ENCODE results near the gene LHX2. TPM values are rescaled to one million over a fixed set of nuclear protein-coding genes. Genes with fewer than 3 reads are reported as not detected.

The LHX2 gene
- total and polyA plus RNA-seq, 9 of the 15 experiments (the other 6 are each of a cell fraction or from before 2014, with no cell fraction given): 0.07 TPM; not detected in 8

- ChIA-PET POLR2A (interaction anchor here (0.6 kb wide), 1 partner anchor 289 kb away, joined by 3 read pairs; no protein-coding TSS in a partner anchor), CTCF (ENCODE audit: low intra/inter-chr PET ratio) (no interaction called here)
- Histone ChIP-seq H3K27me3 (ENCODE audit: control insufficient read depth in 2 of 2, insufficient read depth in 2 of 2, low read length in 2 of 2) (peaks cover 10 to 72% of the 10 kb centered on the region in 2 experiments), H3K4me2 (ENCODE audit: insufficient read depth, low read length) (no peak overlapping the region), H3K27ac (ENCODE audit: extremely low read depth, low read depth, low read length) (no peak overlapping the region), H3K9me1 (ENCODE audit: control insufficient read depth, insufficient read depth, low read length) (no peaks in the 10 kb centered on the region), H3K9ac (ENCODE audit: insufficient read depth in 1 of 2, low read depth in 2 of 2, low read length in 2 of 2) (no peak overlapping the region), H2AFZ (ENCODE audit: low read depth, low read length) (no peak overlapping the region), H3K9me3 (replicated peaks; ENCODE audit: control insufficient read depth, insufficient read depth, low read depth, low read length) (no peaks in the 10 kb centered on the region), H4K20me1 (replicated peaks; ENCODE audit: control insufficient read depth, insufficient read depth, low read length) (peaks cover 17% of the 10 kb centered on the region), H3K4me1 (replicated peaks in 1 of 2; ENCODE audit: control insufficient read depth in 2 of 2, insufficient read depth in 2 of 2, low read length in 2 of 2) (peaks cover 2 to 11% of the 10 kb centered on the region in 2 experiments; a peak in 3 of 5 replicates), H3K36me3 (ENCODE audit: control insufficient read depth, insufficient read depth, low read length) (no peaks in the 10 kb centered on the region), H3K79me2 (ENCODE audit: control insufficient read depth, insufficient read depth, low read length) (no peaks in the 10 kb centered on the region), H3K4me3 (no peak overlapping the region)
- WGBS (ENCODE audit: insufficient coverage, low coverage, missing lambda C conversion rate): 1% methylated on average over 6 of the region's 6 CpGs
- ATAC-seq (no peak), FAIRE-seq (no peak), DNase-seq (ENCODE audit: extremely low read depth in 1 of 4, low spot score in 3 of 4) (no peak)
- no TSS peak for BruUV-seq (replicated peaks)
- intact Hi-C loops (cut with micrococcal nuclease) (no loop called here), in situ Hi-C loops (cut with MboI) (loop anchor here (5.0 to 10.0 kb wide), 2 partner anchors 491 to 633 kb away; no protein-coding TSS in a partner anchor)
- no peak for TF ChIP-seq SRF (CRISPR knock-in tag; IDR thresholded peaks at IDR 0.05)
- no peak for TF ChIP-seq L3MBTL2 (IDR thresholded peaks at IDR 0.05)
- no peak for TF ChIP-seq ZNF717 (CRISPR knock-in tag; IDR thresholded peaks at IDR 0.05)
- TF ChIP-seq, protein P1, sequence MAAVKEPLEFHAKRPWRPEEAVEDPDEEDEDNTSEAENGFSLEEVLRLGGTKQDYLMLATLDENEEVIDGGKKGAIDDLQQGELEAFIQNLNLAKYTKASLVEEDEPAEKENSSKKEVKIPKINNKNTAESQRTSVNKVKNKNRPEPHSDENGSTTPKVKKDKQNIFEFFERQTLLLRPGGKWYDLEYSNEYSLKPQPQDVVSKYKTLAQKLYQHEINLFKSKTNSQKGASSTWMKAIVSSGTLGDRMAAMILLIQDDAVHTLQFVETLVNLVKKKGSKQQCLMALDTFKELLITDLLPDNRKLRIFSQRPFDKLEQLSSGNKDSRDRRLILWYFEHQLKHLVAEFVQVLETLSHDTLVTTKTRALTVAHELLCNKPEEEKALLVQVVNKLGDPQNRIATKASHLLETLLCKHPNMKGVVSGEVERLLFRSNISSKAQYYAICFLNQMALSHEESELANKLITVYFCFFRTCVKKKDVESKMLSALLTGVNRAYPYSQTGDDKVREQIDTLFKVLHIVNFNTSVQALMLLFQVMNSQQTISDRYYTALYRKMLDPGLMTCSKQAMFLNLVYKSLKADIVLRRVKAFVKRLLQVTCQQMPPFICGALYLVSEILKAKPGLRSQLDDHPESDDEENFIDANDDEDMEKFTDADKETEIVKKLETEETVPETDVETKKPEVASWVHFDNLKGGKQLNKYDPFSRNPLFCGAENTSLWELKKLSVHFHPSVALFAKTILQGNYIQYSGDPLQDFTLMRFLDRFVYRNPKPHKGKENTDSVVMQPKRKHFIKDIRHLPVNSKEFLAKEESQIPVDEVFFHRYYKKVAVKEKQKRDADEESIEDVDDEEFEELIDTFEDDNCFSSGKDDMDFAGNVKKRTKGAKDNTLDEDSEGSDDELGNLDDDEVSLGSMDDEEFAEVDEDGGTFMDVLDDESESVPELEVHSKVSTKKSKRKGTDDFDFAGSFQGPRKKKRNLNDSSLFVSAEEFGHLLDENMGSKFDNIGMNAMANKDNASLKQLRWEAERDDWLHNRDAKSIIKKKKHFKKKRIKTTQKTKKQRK (IDR thresholded peaks at IDR 0.05; ENCODE audit: borderline replicate concordance, low read depth, low read length): no peak
- no peak for TF ChIP-seq MLLT1 (IDR thresholded peaks at IDR 0.05)
- TF ChIP-seq, protein P2, sequence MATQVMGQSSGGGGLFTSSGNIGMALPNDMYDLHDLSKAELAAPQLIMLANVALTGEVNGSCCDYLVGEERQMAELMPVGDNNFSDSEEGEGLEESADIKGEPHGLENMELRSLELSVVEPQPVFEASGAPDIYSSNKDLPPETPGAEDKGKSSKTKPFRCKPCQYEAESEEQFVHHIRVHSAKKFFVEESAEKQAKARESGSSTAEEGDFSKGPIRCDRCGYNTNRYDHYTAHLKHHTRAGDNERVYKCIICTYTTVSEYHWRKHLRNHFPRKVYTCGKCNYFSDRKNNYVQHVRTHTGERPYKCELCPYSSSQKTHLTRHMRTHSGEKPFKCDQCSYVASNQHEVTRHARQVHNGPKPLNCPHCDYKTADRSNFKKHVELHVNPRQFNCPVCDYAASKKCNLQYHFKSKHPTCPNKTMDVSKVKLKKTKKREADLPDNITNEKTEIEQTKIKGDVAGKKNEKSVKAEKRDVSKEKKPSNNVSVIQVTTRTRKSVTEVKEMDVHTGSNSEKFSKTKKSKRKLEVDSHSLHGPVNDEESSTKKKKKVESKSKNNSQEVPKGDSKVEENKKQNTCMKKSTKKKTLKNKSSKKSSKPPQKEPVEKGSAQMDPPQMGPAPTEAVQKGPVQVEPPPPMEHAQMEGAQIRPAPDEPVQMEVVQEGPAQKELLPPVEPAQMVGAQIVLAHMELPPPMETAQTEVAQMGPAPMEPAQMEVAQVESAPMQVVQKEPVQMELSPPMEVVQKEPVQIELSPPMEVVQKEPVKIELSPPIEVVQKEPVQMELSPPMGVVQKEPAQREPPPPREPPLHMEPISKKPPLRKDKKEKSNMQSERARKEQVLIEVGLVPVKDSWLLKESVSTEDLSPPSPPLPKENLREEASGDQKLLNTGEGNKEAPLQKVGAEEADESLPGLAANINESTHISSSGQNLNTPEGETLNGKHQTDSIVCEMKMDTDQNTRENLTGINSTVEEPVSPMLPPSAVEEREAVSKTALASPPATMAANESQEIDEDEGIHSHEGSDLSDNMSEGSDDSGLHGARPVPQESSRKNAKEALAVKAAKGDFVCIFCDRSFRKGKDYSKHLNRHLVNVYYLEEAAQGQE (IDR thresholded peaks at IDR 0.05; ENCODE audit: borderline replicate concordance): no peak
- TF ChIP-seq, protein P2 (CRISPR knock-in tag; IDR thresholded peaks at IDR 0.05; ENCODE audit: low read depth): no peak
- no peak for TF ChIP-seq CEBPB (tag; IDR thresholded peaks at IDR 0.05)
- TF ChIP-seq PHF21A (IDR thresholded peaks at IDR 0.05; ENCODE audit: borderline replicate concordance, low read depth): no peak
- no peak for TF ChIP-seq SMC3 (conservative IDR thresholded peaks at IDR 0.05; ENCODE audit: insufficient read depth, low read depth, low read length)
- TF ChIP-seq NCOA1 (IDR thresholded peaks at IDR 0.05; ENCODE audit: low read depth): no peak
These were observed 26.7 kb downstream of the LHX2 start for GRCh38 chr9:124038239-124038638.
